Stomach (tissue), 9 donors: ENCODE measurements around the gene IPO13. TPM values are rescaled to one million over a fixed set of nuclear protein-coding genes. Genes with fewer than 3 reads are reported as not detected.

Experiments used
- DNase-seq, 2 donors: peaks; one replicate each; pipeline versions ENCODE4 v3.0.0 to v3.0.0-alpha.2; 2013 to 2019
- H3K27ac ChIP-seq, 5 donors: fragments of 200-600 bp in 4 of 5; sonication (generic) in 4 of 5; one replicate each; pipeline ENCODE4 v1.5.1; 2013 to 2019; ENCODE audit warnings: mild to moderate bottlenecking in 1 of 5, moderate library complexity in 1 of 5
- H3K27me3 ChIP-seq, 3 donors: fragments of 200-600 bp; sonication (generic); one replicate each; pipeline ENCODE4 v1.5.1; 2017 to 2019; ENCODE audit warnings: mixed run types in 1 of 3
- H3K36me3 ChIP-seq, 4 donors: fragments of 200-600 bp; sonication (generic); 1 replicate in 3 of 4; 2 replicates in 1 of 4; pipeline ENCODE4 v1.5.1; 2016 to 2019
- H3K4me1 ChIP-seq, 4 donors: fragments of 200-600 bp; sonication (generic); one replicate each; pipeline ENCODE4 v1.5.1; 2016 to 2019
- H3K4me3 ChIP-seq, 4 donors: fragments of 200-600 bp; sonication (generic) in 3 of 4; one replicate each; pipeline ENCODE4 v1.5.1; 2016 to 2019; ENCODE audit warnings: mild to moderate bottlenecking in 1 of 4
- H3K9me3 ChIP-seq, 4 donors: fragments of 200-600 bp; sonication (generic); one replicate each; pipeline ENCODE4 v1.5.1; 2016 to 2019
- CTCF ChIP-seq, 7 experiments: fragments of 450-650 bp in 4 of 7; fragments of 200-600 bp in 3 of 7; sonication (generic) in 3 of 7; IDR thresholded peaks; one replicate each; pipeline ENCODE4 v1.5.1; 2016 to 2019; ENCODE audit warnings: antibody characterized with exemption in 7 of 7, control low read depth in 2 of 7, mild to moderate bottlenecking in 1 of 7
- EP300 ChIP-seq: sonication (generic); formaldehyde crosslinking; IDR thresholded peaks from one replicate; pipeline ENCODE4 v1.6.1; 2017; ENCODE audit warnings: antibody characterized with exemption
- POLR2A ChIP-seq, 4 donors: fragments of 450-650 bp; IDR thresholded peaks; one replicate each; pipeline ENCODE4 v1.6.1; 2016; ENCODE audit warnings: antibody characterized with exemption in 4 of 4, control low read depth in 2 of 4, mild to moderate bottlenecking in 1 of 4, moderate library complexity in 1 of 4
- POLR2AphosphoS5 ChIP-seq, 3 donors: sonication (generic); formaldehyde crosslinking; IDR thresholded peaks; one replicate each; pipeline ENCODE4 v1.6.1; 2016; ENCODE audit warnings: antibody characterized with exemption in 3 of 3
- WGBS, 5 donors: extraction: QIAGEN DNeasy Blood & Tissue Kit in 3 of 5; methylation state at CpG; one replicate each; pipeline versions ENCODE4 v1.1.5 to v1.1.7; 2013 to 2018; 5-methylcytosine and 5-hydroxymethylcytosine counted together
- intact Hi-C: fragments of 100-400 bp; cut with DNase I; formaldehyde crosslinking; loops from one replicate; pipeline ENCODE4 v1.15.1; 2023; ENCODE audit warnings: low total_unique reads
- polyA plus RNA-seq, 3 donors: library from polyadenylated mRNA; stranded (reverse); fragments of 200-250 nt; gene quantifications; one replicate each; pipeline ENCODE4 v1.2.3, GENCODE V29; 2013
- total RNA-seq, 5 donors: library from RNA; depleted of rRNA; stranded (reverse); fragments of >200 nt; gene quantifications; one replicate each; pipeline versions ENCODE4 v1.1.0 to v1.2.3, GENCODE V29; 2014 to 2016
- donor health status: healthy with polysubstance abuse.
- donor health status: Bipolar disorder and iron deficiency.
- donor health status: healthy.

Gene IPO13
- total and polyA plus RNA-seq, 8 donors, result 6.2 to 54.5 (median 16.9) TPM

GRCh38 chr1:43985984-43986595, 39.3 kb downstream of the IPO13 start:
- no peak for DNase-seq
- peaks cover 7 to 36% (median 17%) of the 10 kb centered on the region in 4 donors for H3K4me1 ChIP-seq
- peaks cover 0 to 46% (median 24%) of the 10 kb centered on the region in 4 donors for H3K36me3 ChIP-seq
- H3K27me3 ChIP-seq, result no peaks in the 10 kb centered on the region
- no peaks in the 10 kb centered on the region for H3K9me3 ChIP-seq
- whole genome bisulfite sequencing, 5 donors, result 47 to 74% (median 57%) methylated on average over 4 of the region's 4 CpGs
- TF ChIP-seq CTCF (IDR thresholded peaks at IDR 0.05) (no peak), POLR2A (IDR thresholded peaks at IDR 0.05) (no peak), EP300 (no peak), POLR2AphosphoS5 (IDR thresholded peaks at IDR 0.05) (no peak)
- peak overlapping the region in 2 of 5 donors; percentile 6 to 65 for H3K27ac ChIP-seq
- intact Hi-C loops, result no loop called here
- no peak overlapping the region for H3K4me3 ChIP-seq

GRCh38 chr1:43986712-43987111, 40.0 kb downstream of the IPO13 start:
- intact Hi-C loops, result no loop called here
- Histone ChIP-seq H3K4me1 (peaks cover 8 to 32% (median 16%) of the 10 kb centered on the region in 4 donors), H3K36me3 (peaks cover 0 to 39% (median 24%) of the 10 kb centered on the region in 4 donors), H3K9me3 (no peaks in the 10 kb centered on the region), H3K27me3 (no peaks in the 10 kb centered on the region), H3K27ac (peak overlapping the region in 3 of 5 donors; percentile 6 to 65 (median 20)), H3K4me3 (no peak overlapping the region)
- 25 to 49% (median 38%) methylated on average over 6 of the region's 6 CpGs for WGBS, 5 donors
- TF ChIP-seq CTCF (IDR thresholded peaks at IDR 0.05) (peak in 1 of 7 experiments; percentile 24), POLR2AphosphoS5 (IDR thresholded peaks at IDR 0.05) (no peak)
- peak; percentile 50 to 69 for DNase-seq

GRCh38 chr1:43987159-43987902, 40.6 kb downstream of the IPO13 start:
- no peaks in the 10 kb centered on the region for H3K9me3 ChIP-seq
- no peak overlapping the region for H3K4me3 ChIP-seq
- H3K36me3 ChIP-seq, result peaks cover 0 to 35% (median 24%) of the 10 kb centered on the region in 4 donors
- 57 to 71% (median 57%) methylated on average over 6 of the region's 6 CpGs for WGBS, 5 donors
- H3K27ac ChIP-seq, result peak overlapping the region in 3 of 5 donors; percentile 6 to 65 (median 10)
- H3K27me3 ChIP-seq, result no peaks in the 10 kb centered on the region
- H3K4me1 ChIP-seq, result peaks cover 13 to 37% (median 21%) of the 10 kb centered on the region in 4 donors
- no peak for DNase-seq
- intact Hi-C loops, result no loop called here
- no peak for TF ChIP-seq POLR2AphosphoS5 (IDR thresholded peaks at IDR 0.05)
- no peak for TF ChIP-seq EP300
- no peak for TF ChIP-seq CTCF (IDR thresholded peaks at IDR 0.05)
- no peak for TF ChIP-seq POLR2A (IDR thresholded peaks at IDR 0.05)

GRCh38 chr1:43990271-43991199, 43.8 kb downstream of the IPO13 start:
- Histone ChIP-seq H3K4me3 (peak overlapping the region; percentile 62 to 78 (median 72)), H3K27me3 (no peaks in the 10 kb centered on the region), H3K36me3 (peaks cover 0 to 7% (median 5%) of the 10 kb centered on the region in 4 donors), H3K9me3 (no peaks in the 10 kb centered on the region), H3K4me1 (peaks cover 15 to 54% (median 26%) of the 10 kb centered on the region in 4 donors), H3K27ac (peak overlapping the region; percentile 80 to 90 (median 84))
- intact Hi-C loops, result no loop called here
- TF ChIP-seq CTCF (IDR thresholded peaks at IDR 0.05) (no peak), EP300 (no peak), POLR2AphosphoS5 (IDR thresholded peaks at IDR 0.05) (no peak), POLR2A (IDR thresholded peaks at IDR 0.05) (no peak)
- DNase-seq, result no peak
- 68 to 78% (median 71%) methylated on average over 16 to 19 of the region's 19 CpGs for WGBS, 5 donors
